Mesendoderm (in vitro differentiated cells): ENCODE measurements around the gene XCL2.
"Not testable (repeated sequence)": the region's sequence is repeated elsewhere in the genome, so short reads cannot be mapped to it uniquely, and the experiment has no call there.

Experiments used
- DNase-seq: peaks from one replicate; pipeline ENCODE4 v3.0.0; 2013
- H2AK5ac ChIP-seq: 2 replicates; pipeline ENCODE4 v1.6.1; 2013; ENCODE audit warnings: low read length, inconsistent platforms
- H2BK120ac ChIP-seq: 2 replicates; pipeline ENCODE4 v1.6.1; 2013; ENCODE audit warnings: low read depth, mild to moderate bottlenecking, low read length, moderate library complexity, mixed read lengths
- H2BK15ac ChIP-seq: replicated peaks from 2 replicates; pipeline ENCODE4 v1.6.1; 2013; ENCODE audit warnings: low read depth, mild to moderate bottlenecking, moderate library complexity
- H2BK5ac ChIP-seq: 2 replicates; pipeline ENCODE4 v1.6.1; 2013; ENCODE audit warnings: low read length, inconsistent platforms
- H3K18ac ChIP-seq: 2 replicates; pipeline ENCODE4 v1.6.1; 2013; ENCODE audit warnings: mild to moderate bottlenecking, low read length, mixed read lengths
- H3K23ac ChIP-seq: one replicate; pipeline ENCODE4 v1.6.1; 2013; ENCODE audit warnings: low read length
- H3K27ac ChIP-seq: 2 replicates; pipeline ENCODE4 v1.5.1; 2013; ENCODE audit warnings: low read depth, mild to moderate bottlenecking, inconsistent platforms, low read length, moderate library complexity
- H3K27me3 ChIP-seq: 2 replicates; pipeline ENCODE4 v1.6.1; 2013; ENCODE audit warnings: low read length, control low read depth, mild to moderate bottlenecking, inconsistent platforms; ENCODE audit not compliant: insufficient read depth, poor library complexity
- H3K36me3 ChIP-seq: 2 replicates; pipeline ENCODE4 v1.6.1; 2013; ENCODE audit warnings: low read length, inconsistent platforms; ENCODE audit not compliant: control insufficient read depth, insufficient read depth
- H3K4ac ChIP-seq: one replicate; pipeline ENCODE4 v1.6.1; 2013; ENCODE audit warnings: low read depth, mild to moderate bottlenecking, low read length, moderate library complexity
- H3K4me1 ChIP-seq: 2 replicates; pipeline ENCODE4 v1.6.1; 2013; ENCODE audit warnings: low read depth, low read length, inconsistent platforms; ENCODE audit not compliant: control insufficient read depth
- H3K4me2 ChIP-seq: 2 replicates; pipeline ENCODE4 v1.6.1; 2013; ENCODE audit warnings: low read length
- H3K4me3 ChIP-seq: 2 replicates; pipeline ENCODE4 v1.5.1; 2013; ENCODE audit warnings: mild to moderate bottlenecking, low read length
- H3K56ac ChIP-seq: one replicate; pipeline ENCODE4 v1.6.1; 2013; ENCODE audit warnings: low read length
- H3K79me1 ChIP-seq: 2 replicates; pipeline ENCODE4 v1.6.1; 2013; ENCODE audit warnings: low read length, inconsistent platforms
- H3K79me2 ChIP-seq: 2 replicates; pipeline ENCODE4 v1.6.1; 2013; ENCODE audit warnings: mild to moderate bottlenecking, low read length; ENCODE audit not compliant: control insufficient read depth, insufficient read depth
- H3K9ac ChIP-seq: 2 replicates; pipeline ENCODE4 v1.6.1; 2013; ENCODE audit warnings: low read length, inconsistent platforms
- H4K5ac ChIP-seq: one replicate; pipeline ENCODE4 v1.6.1; 2013; ENCODE audit warnings: low read length
- H4K8ac ChIP-seq: one replicate; pipeline ENCODE4 v1.6.1; 2013; ENCODE audit warnings: low read depth, mild to moderate bottlenecking, control low read depth, low read length, moderate library complexity
- WGBS: extraction: QIAGEN DNeasy Blood & Tissue Kit; methylation state at CpG from one replicate; pipeline ENCODE4 v1.1.7; 2013; ENCODE audit warnings: low lambda C conversion rate, missing lambda C conversion rate; ENCODE audit not compliant: insufficient coverage; ENCODE audit errors: extremely low coverage; 5-methylcytosine and 5-hydroxymethylcytosine counted together

XCL2 gene

GRCh38 chr1:168580290-168580689 is 36.5 kb upstream of the XCL2 start:
- not testable (repeated sequence) for H2BK5ac ChIP-seq, DNase-seq, H3K4ac ChIP-seq, H2BK120ac ChIP-seq, H3K36me3 ChIP-seq, H3K23ac ChIP-seq, H4K5ac ChIP-seq, H3K9ac ChIP-seq, H3K18ac ChIP-seq, H2BK15ac ChIP-seq, H3K27ac ChIP-seq, H3K4me3 ChIP-seq, H3K79me2 ChIP-seq, H3K56ac ChIP-seq, H4K8ac ChIP-seq, H3K4me2 ChIP-seq, H3K79me1 ChIP-seq, H3K27me3 ChIP-seq, H3K4me1 ChIP-seq, H2AK5ac ChIP-seq
- no CpG with 5 or more reads among the region's 2 CpGs for WGBS

DNA sequence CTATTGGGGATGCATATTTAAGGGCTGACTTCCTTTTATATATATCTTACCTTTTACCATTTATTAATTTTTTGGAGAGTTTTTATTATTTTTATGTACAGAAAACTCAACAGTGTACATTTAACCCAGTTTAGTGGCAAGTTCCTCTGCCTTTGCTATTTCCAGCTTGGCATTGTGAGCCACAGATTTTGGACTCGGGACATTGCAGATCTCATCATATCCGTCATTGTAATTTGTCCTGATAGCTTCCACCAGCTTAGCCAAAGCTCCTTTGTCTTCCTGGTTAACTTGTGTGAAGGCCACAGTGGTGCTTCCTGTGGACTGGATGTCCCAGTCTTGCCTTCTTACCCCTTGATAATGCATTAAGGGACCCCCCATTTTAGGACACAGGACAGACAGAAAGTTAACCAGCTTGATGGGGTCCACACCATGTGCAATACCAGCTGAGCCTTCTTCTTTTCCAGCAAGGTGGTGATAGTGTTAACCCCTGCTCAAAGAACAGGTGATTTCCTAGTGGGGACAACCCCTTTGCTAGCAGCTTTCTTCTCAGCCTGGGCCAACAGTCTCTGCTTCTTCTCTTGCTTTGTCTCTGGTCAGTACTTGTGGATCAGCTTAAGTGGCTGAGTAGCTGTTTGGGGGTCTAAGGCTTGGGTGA is 34.9 kb upstream of the XCL2 start:
- H3K23ac ChIP-seq, H3K18ac ChIP-seq, H3K4me2 ChIP-seq, H4K8ac ChIP-seq, H2BK5ac ChIP-seq, H3K9ac ChIP-seq, H3K27ac ChIP-seq, H3K36me3 ChIP-seq, H3K56ac ChIP-seq, H3K27me3 ChIP-seq, H4K5ac ChIP-seq, H3K79me1 ChIP-seq, DNase-seq, H2BK15ac ChIP-seq, H2BK120ac ChIP-seq, H2AK5ac ChIP-seq, H3K4ac ChIP-seq, H3K79me2 ChIP-seq, H3K4me3 ChIP-seq, H3K4me1 ChIP-seq: not testable (repeated sequence)
- no CpG with 5 or more reads among the region's 2 CpGs for WGBS

DNA sequence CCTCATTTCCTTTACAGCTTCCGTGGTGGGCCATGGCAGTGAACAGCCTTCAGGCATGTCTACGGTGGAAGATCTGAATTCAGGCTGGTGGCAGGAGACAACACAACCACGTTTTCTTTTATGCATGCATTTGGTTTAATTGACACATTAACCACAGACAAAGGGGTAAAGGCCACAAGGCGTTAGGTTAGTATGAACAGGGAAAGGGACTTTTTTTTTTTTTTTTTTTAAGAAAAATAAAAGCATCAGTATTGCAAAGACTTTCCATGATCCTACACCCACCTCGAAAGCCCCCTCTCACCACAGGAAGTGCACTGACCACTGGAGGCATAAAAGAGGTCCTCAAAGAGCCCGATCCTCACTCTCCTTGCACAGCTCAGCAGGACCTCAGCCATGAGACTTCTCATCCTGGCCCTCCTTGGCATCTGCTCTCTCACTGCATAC is 32.5 kb upstream of the XCL2 start, which contains the start of gene XCL1:
XCL1 (plus strand) TSS at position 361 of the 444 bp plus-strand sequence; CDS start at position 394, 33 bp downstream.
- not testable (repeated sequence) for DNase-seq, H3K27me3 ChIP-seq, H3K36me3 ChIP-seq, H3K9ac ChIP-seq, H3K23ac ChIP-seq, H2BK5ac ChIP-seq, H3K18ac ChIP-seq, H3K79me2 ChIP-seq, H3K4me3 ChIP-seq, H2BK15ac ChIP-seq, H4K8ac ChIP-seq, H3K79me1 ChIP-seq, H3K27ac ChIP-seq, H3K4ac ChIP-seq, H4K5ac ChIP-seq, H2BK120ac ChIP-seq, H2AK5ac ChIP-seq, H3K56ac ChIP-seq, H3K4me1 ChIP-seq, H3K4me2 ChIP-seq
- WGBS: no CpG with 5 or more reads among the region's 6 CpGs

DNA sequence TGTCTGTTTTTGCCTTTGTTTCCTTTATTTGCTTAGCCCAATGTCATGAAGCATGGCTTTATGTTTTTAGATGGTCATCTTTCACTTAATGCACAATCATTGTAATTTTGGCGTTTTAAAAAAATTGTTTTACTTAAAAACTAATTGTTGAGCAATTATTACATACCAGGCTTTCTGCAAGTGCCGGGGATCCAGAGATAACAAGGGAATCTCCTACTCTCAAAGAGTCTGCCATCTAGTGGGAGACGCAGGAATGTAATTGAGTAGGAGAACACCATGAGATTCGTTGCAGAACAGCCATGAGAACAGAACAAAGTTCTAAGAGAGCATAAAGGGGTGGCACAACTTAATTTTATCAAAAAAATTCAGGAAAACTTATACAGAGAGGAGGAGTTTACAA is 30.4 kb upstream of the XCL2 start:
- H3K4me3 ChIP-seq, H3K18ac ChIP-seq, H3K27ac ChIP-seq, H3K36me3 ChIP-seq, H3K4me1 ChIP-seq, H3K9ac ChIP-seq, H3K79me1 ChIP-seq, H3K4ac ChIP-seq, H2AK5ac ChIP-seq, H3K23ac ChIP-seq, H3K79me2 ChIP-seq, H4K8ac ChIP-seq, H2BK15ac ChIP-seq, H3K4me2 ChIP-seq, H3K27me3 ChIP-seq, H2BK120ac ChIP-seq, H2BK5ac ChIP-seq, H4K5ac ChIP-seq, H3K56ac ChIP-seq: not testable (repeated sequence)
- WGBS: no CpG with 5 or more reads among the region's 4 CpGs
- peak; percentile 21 for DNase-seq

GRCh38 chr1:168572633-168573032 is 28.8 kb upstream of the XCL2 start:
- no peak for DNase-seq
- H3K27me3 ChIP-seq: no peaks in the 10 kb centered on the region
- no peak overlapping the region for H2BK5ac ChIP-seq
- H2BK15ac ChIP-seq: no peak overlapping the region
- no peak overlapping the region for H3K4me3 ChIP-seq
- H3K4me2 ChIP-seq: no peak overlapping the region
- H3K9ac ChIP-seq: no peak overlapping the region
- WGBS: no CpG with 5 or more reads among the region's 3 CpGs
- no peak overlapping the region for H2AK5ac ChIP-seq
- H4K5ac ChIP-seq: no peak overlapping the region
- H3K56ac ChIP-seq: no peak overlapping the region
- no peaks in the 10 kb centered on the region for H3K79me2 ChIP-seq
- no peak overlapping the region for H3K27ac ChIP-seq
- H3K18ac ChIP-seq: no peak overlapping the region
- H2BK120ac ChIP-seq: no peak overlapping the region
- H3K36me3 ChIP-seq: no peaks in the 10 kb centered on the region
- H3K4ac ChIP-seq: no peak overlapping the region
- H3K23ac ChIP-seq: no peak overlapping the region
- no peak overlapping the region for H4K8ac ChIP-seq
- H3K79me1 ChIP-seq: no peaks in the 10 kb centered on the region
- no peaks in the 10 kb centered on the region for H3K4me1 ChIP-seq

DNA sequence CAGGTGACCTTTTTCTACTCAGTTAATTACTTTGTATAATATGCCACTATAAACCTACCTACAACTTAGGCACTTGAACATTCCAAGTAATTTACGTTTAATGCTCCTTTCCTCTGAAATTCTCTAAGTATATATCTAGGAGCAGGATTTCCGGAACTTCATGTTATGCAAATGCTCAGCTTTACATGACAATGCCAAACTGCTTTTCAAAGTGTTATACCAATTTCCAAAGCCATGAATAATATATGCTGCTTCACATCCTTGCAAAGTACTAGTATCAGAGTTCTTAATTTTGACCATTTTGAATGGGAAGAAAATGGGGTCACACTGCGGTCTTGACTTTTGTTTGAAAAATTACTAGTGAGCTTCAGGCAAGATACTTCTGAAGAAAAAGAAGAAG is 26.9 kb upstream of the XCL2 start:
- Histone ChIP-seq H3K4ac (no peak overlapping the region), H3K23ac (no peak overlapping the region), H3K79me2 (no peaks in the 10 kb centered on the region), H3K27ac (no peak overlapping the region), H3K79me1 (no peaks in the 10 kb centered on the region), H3K27me3 (no peaks in the 10 kb centered on the region), H4K5ac (no peak overlapping the region), H3K4me2 (no peak overlapping the region), H2BK15ac (no peak overlapping the region), H3K56ac (no peak overlapping the region), H2BK120ac (no peak overlapping the region), H3K4me1 (no peaks in the 10 kb centered on the region), H3K18ac (no peak overlapping the region), H4K8ac (no peak overlapping the region), H3K4me3 (no peak overlapping the region), H2AK5ac (no peak overlapping the region), H3K9ac (no peak overlapping the region), H2BK5ac (no peak overlapping the region), H3K36me3 (no peaks in the 10 kb centered on the region)
- no CpG with 5 or more reads among the region's 3 CpGs for WGBS
- DNase-seq: no peak
